Measurements from ENCODE around the gene SAV1.

- TF ChIP-seq CTCF (conservative IDR thresholded peaks at IDR 0.05; ENCODE audit: low read depth in 2 of 2): peak in 1 of 2 experiments; percentile 36; a peak in 3 of 4 replicates
- TF ChIP-seq POLR2AphosphoS5 (IDR thresholded peaks at IDR 0.05; ENCODE audit: low read depth): no peak
- TF ChIP-seq EZH2 (IDR thresholded peaks at IDR 0.05; ENCODE audit: low read depth, unreplicated experiment): no peak
- TF ChIP-seq EZH2phosphoT487 (IDR thresholded peaks at IDR 0.05; ENCODE audit: unreplicated experiment): no peak
- no peak for TF ChIP-seq STAT1 (IDR thresholded peaks at IDR 0.05; ENCODE audit: unreplicated experiment)
Observed at GRCh38 chr14:50667684-50667995, 466 bp downstream of the SAV1 start.

Measured in GM23338 (cell line).